Endodermal cell (in vitro differentiated cells): Measurements from ENCODE around the gene CACNA1H. TPM values are rescaled to one million over a fixed set of nuclear protein-coding genes. Genes with fewer than 3 reads are reported as not detected.
"Not testable (repeated sequence)": the region's sequence is repeated elsewhere in the genome, so short reads cannot be mapped to it uniquely, and the experiment has no call there.

Experiments
- DNase-seq: peaks from one replicate; pipeline ENCODE4 v3.0.0-alpha.2; 2017
- H3K27ac ChIP-seq: 2 replicates; pipeline ENCODE4 v1.5.1; 2013; ENCODE audit warnings: mild to moderate bottlenecking, low read depth, low read length, moderate library complexity
- H3K27me3 ChIP-seq: 2 replicates; pipeline ENCODE4 v1.6.1; 2013; ENCODE audit warnings: mild to moderate bottlenecking, low read length, moderate library complexity; ENCODE audit not compliant: insufficient read depth, control insufficient read depth, poor library complexity, severe bottlenecking
- H3K36me3 ChIP-seq: 2 replicates; pipeline ENCODE4 v1.7.0; 2013; ENCODE audit warnings: mild to moderate bottlenecking, low read length, moderate library complexity; ENCODE audit not compliant: control insufficient read depth, insufficient read depth
- H3K4me1 ChIP-seq: one replicate; pipeline ENCODE4 v1.7.0; 2013; ENCODE audit warnings: low read length; ENCODE audit not compliant: control insufficient read depth, insufficient read depth
- H3K4me3 ChIP-seq: 2 replicates; pipeline ENCODE4 v1.5.1; 2013; ENCODE audit warnings: mild to moderate bottlenecking, low read length, moderate library complexity
- H3K9ac ChIP-seq: 2 replicates; pipeline ENCODE4 v1.6.1; 2013; ENCODE audit warnings: mild to moderate bottlenecking, low read length, moderate library complexity; ENCODE audit not compliant: poor library complexity, severe bottlenecking; ENCODE audit errors: extremely low read depth
- H3K9me3 ChIP-seq: 2 replicates; pipeline ENCODE4 v1.6.1; 2013; ENCODE audit warnings: mild to moderate bottlenecking, low read length, moderate library complexity; ENCODE audit not compliant: control insufficient read depth
- H3K27ac Mint-ChIP-seq: 2 replicates; pipeline ENCODE4 v1.8.0; 2020; ENCODE audit warnings: mixed read lengths
- H3K27me3 Mint-ChIP-seq: 2 replicates; pipeline ENCODE4 v1.8.0; 2021; ENCODE audit warnings: mild to moderate bottlenecking, mixed read lengths; ENCODE audit not compliant: insufficient read depth
- H3K36me3 Mint-ChIP-seq: 2 replicates; pipeline ENCODE4 v1.8.0; 2020; ENCODE audit warnings: low read depth, mixed read lengths
- H3K4me1 Mint-ChIP-seq: 2 replicates; pipeline ENCODE4 v1.8.0; 2020; ENCODE audit warnings: mixed read lengths
- H3K4me3 Mint-ChIP-seq: 2 replicates; pipeline ENCODE4 v1.8.0; 2020; ENCODE audit warnings: mild to moderate bottlenecking, moderate library complexity, mixed read lengths
- H3K9me3 Mint-ChIP-seq: 2 replicates; pipeline ENCODE4 v1.8.0; 2020; ENCODE audit warnings: mild to moderate bottlenecking, mixed read lengths
- WGBS, 2 experiments: methylation state at CpG; one replicate each; pipeline versions ENCODE4 v1.1.5 to v1.1.7; 2013; ENCODE audit warnings: missing lambda C conversion rate in 2 of 2, mixed read lengths in 1 of 2; ENCODE audit not compliant: insufficient coverage in 1 of 2, insufficient read length in 1 of 2; 5-methylcytosine and 5-hydroxymethylcytosine counted together
- total RNA-seq, 2 donors: library from RNA; stranded (reverse); fragmentation: NEBNext Ultra II Directional in 1 of 2; extraction: Animal tissue kit (Norgen Biotek cat#: 25700) in 1 of 2; gene quantifications; 2 replicates in 1 of 2; 3 replicates in 1 of 2; pipeline ENCODE4 v1.2.1, GENCODE V29; 2021
- TF ChIP-seq, protein P1 (sequence below): fragments of 200-600 bp; sonication (generic); conservative IDR thresholded peaks from 2 replicates; pipeline ENCODE4 v1.5.0; 2021; ENCODE audit warnings: antibody characterized with exemption, mild to moderate bottlenecking

Gene CACNA1H
- total RNA-seq, 2 donors from 2014 or later, result 31.6 to 45.0 TPM

DNA sequence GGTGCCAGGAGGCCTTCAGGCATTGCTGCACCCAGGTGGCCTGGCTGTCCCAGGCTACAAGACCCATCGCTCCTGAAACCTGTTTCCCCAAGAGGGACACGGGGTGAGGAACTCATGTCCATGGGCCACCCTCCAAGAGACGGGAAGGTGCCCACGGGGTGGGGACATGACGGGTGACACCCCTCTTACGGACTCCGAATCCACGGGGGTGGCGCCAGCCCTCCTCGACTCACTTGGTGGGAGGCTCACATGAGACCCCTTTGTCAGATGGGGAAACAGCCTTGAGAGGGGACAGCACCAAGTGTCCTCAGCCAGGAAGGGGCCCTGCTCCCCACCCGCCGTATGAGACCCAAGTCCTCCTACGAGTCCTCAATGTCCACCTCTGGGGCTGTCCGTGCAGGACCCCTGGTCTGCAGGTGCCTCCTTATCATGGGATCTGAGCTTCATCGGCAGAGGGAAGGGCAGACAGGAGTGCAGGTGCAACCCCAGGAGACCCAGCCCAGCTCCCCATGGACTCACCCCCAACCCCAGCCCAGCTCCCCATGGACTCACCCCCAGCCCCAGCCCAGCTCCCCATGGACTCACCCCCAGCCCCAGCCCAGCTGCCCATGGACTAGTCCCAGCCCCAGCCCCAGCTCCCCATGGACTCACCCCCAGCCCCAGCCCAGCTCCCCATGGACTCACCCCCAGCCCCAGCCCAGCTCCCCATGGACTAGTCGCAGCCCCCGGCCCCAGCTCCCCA is 77.7 kb downstream of the CACNA1H start:
- not testable (repeated sequence) for H3K36me3 ChIP-seq, H3K27me3 ChIP-seq, H3K9me3 Mint-ChIP-seq, H3K9ac ChIP-seq, H3K4me1 ChIP-seq, H3K36me3 Mint-ChIP-seq, H3K4me3 ChIP-seq, DNase-seq, H3K9me3 ChIP-seq, H3K4me3 Mint-ChIP-seq, H3K27ac Mint-ChIP-seq, H3K27ac ChIP-seq, H3K4me1 Mint-ChIP-seq
- H3K27me3 Mint-ChIP-seq, result peaks cover 11% of the 10 kb centered on the region
- WGBS, 2 experiments, result 88 to 90% methylated on average over 8 to 17 of the region's 17 CpGs

DNA sequence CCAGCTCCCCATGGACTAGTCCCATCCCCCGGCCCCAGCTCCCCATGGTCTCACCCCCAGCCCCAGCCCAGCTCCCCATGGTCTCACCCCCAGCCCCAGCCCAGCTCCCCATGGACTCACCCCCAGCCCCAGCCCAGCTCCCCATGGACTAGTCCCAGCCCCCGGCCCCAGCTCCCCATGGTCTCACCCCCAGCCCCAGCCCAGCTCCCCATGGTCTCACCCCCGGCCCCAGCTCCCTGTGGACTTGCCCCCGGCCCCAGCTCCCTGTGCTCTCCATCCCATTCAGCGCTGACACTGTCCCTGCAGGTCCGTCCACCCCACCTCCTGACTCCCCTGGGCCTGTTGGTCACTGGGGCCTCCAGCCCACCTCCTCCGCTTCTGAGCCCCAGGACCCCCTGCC is 78.4 kb downstream of the CACNA1H start:
- H3K27me3 Mint-ChIP-seq, result peaks cover 11% of the 10 kb centered on the region
- not testable (repeated sequence) for H3K4me1 ChIP-seq, H3K4me1 Mint-ChIP-seq, H3K4me3 Mint-ChIP-seq, H3K9ac ChIP-seq, DNase-seq, H3K9me3 Mint-ChIP-seq, H3K36me3 ChIP-seq, H3K4me3 ChIP-seq, H3K27ac Mint-ChIP-seq, H3K27me3 ChIP-seq, H3K27ac ChIP-seq, H3K9me3 ChIP-seq, H3K36me3 Mint-ChIP-seq
- WGBS, 2 experiments, result 96% methylated on average over 4 of the region's 7 CpGs; no CpG with 5 or more reads in 1 of the 2 experiments

DNA sequence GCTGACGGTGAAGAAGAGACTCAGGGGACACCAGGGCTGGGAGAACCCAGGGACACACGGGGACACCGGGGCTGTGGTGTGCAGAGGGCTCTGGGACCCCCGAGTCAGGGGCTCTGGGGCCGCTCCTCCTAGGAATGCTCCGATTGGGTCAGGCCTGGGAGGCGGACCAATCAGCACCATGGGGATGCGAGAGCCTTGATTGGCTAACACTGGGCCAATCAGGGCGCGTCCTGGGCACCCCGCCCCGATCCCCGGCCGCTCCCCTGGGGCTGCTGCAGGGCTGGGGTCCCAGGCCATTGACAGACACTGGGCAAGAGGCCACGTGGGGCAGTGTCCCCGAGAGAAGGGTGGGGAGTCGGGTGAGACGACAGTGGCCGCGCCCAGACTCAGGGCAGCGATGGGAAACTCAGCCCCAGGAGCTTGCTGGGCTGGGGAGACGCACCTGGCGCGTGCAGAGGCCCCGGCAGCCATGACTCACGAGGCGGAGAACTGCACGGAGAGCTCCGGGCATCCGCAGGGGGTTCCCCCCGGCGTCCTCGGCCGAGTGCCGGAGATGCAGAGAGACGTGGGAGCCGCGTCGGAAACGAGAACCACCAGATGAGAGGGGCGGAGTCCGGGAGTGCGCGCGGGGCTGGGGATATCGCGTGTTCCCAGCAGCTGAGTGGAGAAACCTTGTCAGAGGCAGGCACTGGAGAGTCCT is 79.3 kb downstream of the CACNA1H start:
- not testable (repeated sequence) for H3K27ac Mint-ChIP-seq, DNase-seq, H3K4me3 ChIP-seq, H3K9me3 Mint-ChIP-seq, H3K27me3 ChIP-seq, H3K4me1 ChIP-seq, H3K27me3 Mint-ChIP-seq, H3K4me3 Mint-ChIP-seq, H3K9ac ChIP-seq, H3K4me1 Mint-ChIP-seq, H3K36me3 ChIP-seq, H3K36me3 Mint-ChIP-seq, H3K9me3 ChIP-seq, H3K27ac ChIP-seq
- no CpG with 5 or more reads among the region's 47 CpGs for WGBS, 2 experiments

DNA sequence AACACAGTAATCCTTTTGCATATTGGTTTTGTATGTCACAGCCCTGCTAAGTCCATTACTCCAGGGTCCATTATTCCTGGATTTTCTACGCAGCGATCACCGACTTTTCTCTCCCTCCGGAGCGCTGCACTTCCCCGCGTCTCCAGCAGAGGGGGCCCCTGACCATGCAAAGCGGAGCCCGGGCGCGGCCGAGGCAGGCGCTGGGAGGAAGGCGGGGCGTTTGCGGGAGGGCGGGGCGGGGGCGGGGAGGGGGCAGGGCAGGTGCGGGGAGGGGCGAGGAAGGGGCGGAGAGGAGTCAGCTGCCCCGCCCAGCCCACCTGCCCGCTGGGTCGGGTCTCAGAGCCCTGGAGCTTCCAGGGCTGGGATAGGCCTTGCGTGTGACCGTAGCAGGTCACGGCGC is 83.8 kb downstream of the CACNA1H start:
- not testable (repeated sequence) for H3K4me1 Mint-ChIP-seq, H3K9me3 ChIP-seq, DNase-seq, H3K27ac ChIP-seq, H3K9me3 Mint-ChIP-seq, H3K27me3 Mint-ChIP-seq, H3K27me3 ChIP-seq, H3K4me1 ChIP-seq, H3K36me3 Mint-ChIP-seq, H3K4me3 Mint-ChIP-seq, H3K4me3 ChIP-seq, H3K27ac Mint-ChIP-seq, H3K9ac ChIP-seq, H3K36me3 ChIP-seq
- no CpG with 5 or more reads among the region's 29 CpGs for WGBS, 2 experiments

DNA sequence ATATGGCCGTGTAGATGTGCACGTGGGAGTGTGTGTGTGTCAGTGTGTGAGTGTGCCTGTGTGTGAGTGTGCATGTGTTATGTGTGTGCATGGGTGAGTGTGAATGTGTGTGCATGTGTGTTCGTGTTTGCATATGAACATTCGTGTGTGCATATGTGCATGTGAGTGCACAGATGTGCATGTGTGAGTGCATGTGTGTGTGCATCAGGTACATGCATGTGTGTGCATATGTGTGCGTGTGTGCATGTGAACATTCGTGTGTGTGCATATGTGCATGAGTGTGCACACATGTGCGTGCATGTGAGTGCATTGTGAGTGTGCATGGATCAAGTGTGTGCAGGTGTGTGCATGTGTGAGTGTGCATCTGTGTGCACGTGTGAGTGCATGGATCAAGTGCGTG is 85.1 kb downstream of the CACNA1H start:
- no peak for DNase-seq
- peaks cover 5% of the 10 kb centered on the region for H3K27me3 ChIP-seq
- Mint-ChIP-seq H3K4me3 (no peak overlapping the region), H3K9me3 (peaks cover 4% of the 10 kb centered on the region), H3K27me3 (peaks cover 8% of the 10 kb centered on the region), H3K27ac (no peak overlapping the region), H3K4me1 (no peaks in the 10 kb centered on the region), H3K36me3 (no peaks in the 10 kb centered on the region)
- H3K27ac ChIP-seq, result no peak overlapping the region
- TF ChIP-seq, protein P1, sequence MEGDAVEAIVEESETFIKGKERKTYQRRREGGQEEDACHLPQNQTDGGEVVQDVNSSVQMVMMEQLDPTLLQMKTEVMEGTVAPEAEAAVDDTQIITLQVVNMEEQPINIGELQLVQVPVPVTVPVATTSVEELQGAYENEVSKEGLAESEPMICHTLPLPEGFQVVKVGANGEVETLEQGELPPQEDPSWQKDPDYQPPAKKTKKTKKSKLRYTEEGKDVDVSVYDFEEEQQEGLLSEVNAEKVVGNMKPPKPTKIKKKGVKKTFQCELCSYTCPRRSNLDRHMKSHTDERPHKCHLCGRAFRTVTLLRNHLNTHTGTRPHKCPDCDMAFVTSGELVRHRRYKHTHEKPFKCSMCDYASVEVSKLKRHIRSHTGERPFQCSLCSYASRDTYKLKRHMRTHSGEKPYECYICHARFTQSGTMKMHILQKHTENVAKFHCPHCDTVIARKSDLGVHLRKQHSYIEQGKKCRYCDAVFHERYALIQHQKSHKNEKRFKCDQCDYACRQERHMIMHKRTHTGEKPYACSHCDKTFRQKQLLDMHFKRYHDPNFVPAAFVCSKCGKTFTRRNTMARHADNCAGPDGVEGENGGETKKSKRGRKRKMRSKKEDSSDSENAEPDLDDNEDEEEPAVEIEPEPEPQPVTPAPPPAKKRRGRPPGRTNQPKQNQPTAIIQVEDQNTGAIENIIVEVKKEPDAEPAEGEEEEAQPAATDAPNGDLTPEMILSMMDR, result no peak
- WGBS, 2 experiments, result 88 to 90% methylated on average over 7 to 9 of the region's 9 CpGs
- H3K9ac ChIP-seq, result no peak overlapping the region
- no peaks in the 10 kb centered on the region for H3K36me3 ChIP-seq
- H3K4me1 ChIP-seq, result no peaks in the 10 kb centered on the region
- no peaks in the 10 kb centered on the region for H3K9me3 ChIP-seq
- no peak overlapping the region for H3K4me3 ChIP-seq

DNA sequence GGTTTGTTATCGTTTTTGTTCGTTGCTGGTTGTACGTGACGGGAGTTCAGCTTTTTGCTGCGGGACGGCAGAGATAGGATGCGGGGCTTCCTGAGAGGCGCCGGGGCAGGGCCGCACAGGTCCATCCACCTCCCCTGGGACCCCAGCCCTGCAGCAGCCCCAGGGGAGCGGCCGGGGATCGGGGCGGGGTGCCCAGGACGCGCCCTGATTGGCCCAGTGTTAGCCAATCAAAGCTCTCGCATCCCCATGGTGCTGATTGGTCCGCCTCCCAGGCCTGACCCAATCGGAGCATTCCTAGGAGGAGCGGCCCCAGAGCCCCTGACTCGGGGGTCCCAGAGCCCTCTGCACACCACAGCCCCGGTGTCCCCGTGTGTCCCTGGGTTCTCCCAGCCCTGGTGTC is 86.0 kb downstream of the CACNA1H start:
- not testable (repeated sequence) for H3K4me1 Mint-ChIP-seq, H3K27ac Mint-ChIP-seq, H3K9ac ChIP-seq, H3K9me3 Mint-ChIP-seq, H3K27ac ChIP-seq, H3K36me3 ChIP-seq, DNase-seq, H3K36me3 Mint-ChIP-seq, H3K27me3 ChIP-seq, H3K4me3 ChIP-seq, H3K9me3 ChIP-seq, H3K4me1 ChIP-seq, H3K4me3 Mint-ChIP-seq
- WGBS, 2 experiments, result 82 to 92% methylated on average over 10 to 13 of the region's 23 CpGs
- peaks cover 11% of the 10 kb centered on the region for H3K27me3 Mint-ChIP-seq
